GM12874 (cell line): ENCODE data around the gene KANTR.

Experiments
- TF ChIP-seq, protein P1 (sequence below): IDR thresholded peaks from 2 replicates; pipeline ENCODE4 v1.5.1; 2011; ENCODE audit warnings: low read depth, mild to moderate bottlenecking, control low read depth, low read length, moderate library complexity; ENCODE audit not compliant: insufficient read depth

KANTR gene

DNA sequence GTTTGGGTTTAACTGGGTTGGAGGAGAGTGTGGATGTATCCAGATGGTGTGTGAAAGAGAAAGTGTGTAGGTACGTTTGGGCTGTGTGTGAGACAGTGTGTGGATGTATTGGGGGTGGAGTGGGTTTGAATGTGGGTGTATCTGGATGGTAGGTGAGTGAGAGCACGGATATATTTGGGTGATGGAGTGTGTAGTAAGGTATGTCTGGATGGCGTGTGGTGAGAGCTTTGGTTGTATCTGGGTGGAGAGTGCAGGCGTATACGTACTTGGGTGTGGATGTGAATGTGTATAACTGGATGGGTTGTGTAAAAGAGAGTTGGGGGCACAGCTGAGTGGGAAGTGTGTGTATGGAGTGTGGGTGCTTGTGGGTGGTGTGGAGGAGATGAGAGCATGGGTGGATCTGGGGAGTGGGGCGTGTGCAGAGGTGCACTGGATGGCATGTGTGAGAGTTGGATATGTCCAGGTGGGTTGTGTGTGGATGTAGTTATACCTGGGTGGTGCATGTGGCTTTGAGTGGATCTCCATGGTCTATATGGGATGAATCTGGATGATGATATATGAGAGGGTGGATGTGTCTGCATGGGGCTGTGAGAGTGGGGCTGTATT, 38.6 kb upstream of the KANTR start:
- TF ChIP-seq, protein P1, sequence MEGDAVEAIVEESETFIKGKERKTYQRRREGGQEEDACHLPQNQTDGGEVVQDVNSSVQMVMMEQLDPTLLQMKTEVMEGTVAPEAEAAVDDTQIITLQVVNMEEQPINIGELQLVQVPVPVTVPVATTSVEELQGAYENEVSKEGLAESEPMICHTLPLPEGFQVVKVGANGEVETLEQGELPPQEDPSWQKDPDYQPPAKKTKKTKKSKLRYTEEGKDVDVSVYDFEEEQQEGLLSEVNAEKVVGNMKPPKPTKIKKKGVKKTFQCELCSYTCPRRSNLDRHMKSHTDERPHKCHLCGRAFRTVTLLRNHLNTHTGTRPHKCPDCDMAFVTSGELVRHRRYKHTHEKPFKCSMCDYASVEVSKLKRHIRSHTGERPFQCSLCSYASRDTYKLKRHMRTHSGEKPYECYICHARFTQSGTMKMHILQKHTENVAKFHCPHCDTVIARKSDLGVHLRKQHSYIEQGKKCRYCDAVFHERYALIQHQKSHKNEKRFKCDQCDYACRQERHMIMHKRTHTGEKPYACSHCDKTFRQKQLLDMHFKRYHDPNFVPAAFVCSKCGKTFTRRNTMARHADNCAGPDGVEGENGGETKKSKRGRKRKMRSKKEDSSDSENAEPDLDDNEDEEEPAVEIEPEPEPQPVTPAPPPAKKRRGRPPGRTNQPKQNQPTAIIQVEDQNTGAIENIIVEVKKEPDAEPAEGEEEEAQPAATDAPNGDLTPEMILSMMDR = no peak

DNA sequence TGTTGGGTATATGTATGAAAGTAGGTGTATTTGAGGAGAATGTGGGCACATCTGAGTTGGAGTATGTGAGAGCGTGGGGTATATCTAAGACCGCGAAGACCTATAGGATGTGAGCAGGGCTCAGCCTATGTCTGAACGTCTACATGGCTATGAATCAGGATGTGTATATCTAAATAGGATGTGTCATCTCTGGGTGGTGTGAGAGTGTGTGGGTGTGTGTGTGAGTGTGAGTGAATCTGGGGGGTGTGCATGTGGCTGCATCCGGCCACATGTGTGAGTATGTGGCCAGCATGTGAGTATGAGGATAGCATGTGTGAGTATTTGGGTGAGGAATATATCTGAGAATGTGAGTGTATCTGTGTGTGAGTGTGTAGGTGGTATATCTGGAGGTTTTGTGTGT, 37.6 kb upstream of the KANTR start:
- TF ChIP-seq, protein P1 = no peak

- TF ChIP-seq, protein P1 = no peak
Measured at GRCh38 chrX:53065104-53065503, 28.8 kb upstream of the KANTR start.

GRCh38 chrX:53071064-53071463, 22.9 kb upstream of the KANTR start:
- TF ChIP-seq, protein P1 = no peak

- TF ChIP-seq, protein P1 = peak; percentile 58
Measured at GRCh38 chrX:53071604-53072417, 22.1 kb upstream of the KANTR start.

DNA sequence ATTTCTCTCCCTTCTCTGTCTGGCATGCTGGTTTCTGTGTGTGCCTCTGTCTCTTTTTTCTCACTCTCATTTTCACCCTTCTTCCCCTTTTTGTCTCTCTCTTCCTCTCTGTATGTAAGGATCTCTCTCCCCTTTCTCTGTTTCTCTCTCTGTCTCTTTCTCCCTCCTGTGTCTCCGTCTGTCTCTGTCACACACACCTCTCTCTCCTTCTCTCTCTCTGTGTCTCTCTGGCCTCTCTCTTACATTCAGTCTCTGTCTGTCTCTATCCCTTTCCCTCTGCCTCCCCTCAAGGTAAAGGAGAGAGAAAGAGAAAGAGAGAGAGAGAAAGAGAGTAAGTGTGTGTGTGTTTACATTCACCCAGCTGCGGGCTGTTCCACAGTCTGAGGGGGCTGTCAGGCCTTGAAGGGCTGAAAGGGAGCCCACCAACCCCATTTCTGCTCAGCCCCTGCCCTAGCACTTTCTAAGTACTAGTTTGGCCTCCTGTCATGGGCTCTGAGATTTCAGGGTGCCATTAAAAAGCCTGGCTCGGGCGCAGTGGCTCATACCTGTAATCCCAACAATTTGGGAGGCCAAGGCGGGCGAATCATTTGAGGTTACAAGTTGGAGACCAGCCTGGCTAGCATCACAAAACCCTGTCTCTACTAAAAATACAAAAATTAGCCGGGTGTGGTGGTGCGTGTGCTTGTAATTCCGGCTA, 21.4 kb upstream of the KANTR start:
- TF ChIP-seq, protein P1 = no peak

DNA sequence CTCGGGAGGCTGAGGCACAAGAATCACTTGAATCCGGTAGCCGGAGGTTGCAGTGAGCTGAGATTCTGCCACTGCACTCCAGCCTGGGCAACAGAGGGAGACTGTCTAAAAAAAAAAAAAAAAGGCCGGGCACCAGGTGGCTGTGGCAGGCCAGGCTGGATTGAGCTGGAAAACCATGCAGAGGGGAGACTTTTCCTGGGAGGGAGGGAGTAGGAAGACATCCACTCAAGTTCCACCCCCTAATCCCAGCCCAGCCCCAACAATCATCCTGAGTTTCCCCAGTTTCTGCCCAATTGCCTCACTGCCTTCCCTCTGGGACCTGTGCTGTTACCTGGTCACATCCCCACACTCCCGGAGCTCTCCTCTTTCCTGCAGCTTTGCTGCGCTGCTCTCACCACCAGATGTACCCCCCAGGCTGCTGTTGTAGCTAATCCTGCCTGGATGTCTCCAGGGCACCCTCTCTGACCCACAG, 20.8 kb upstream of the KANTR start:
- TF ChIP-seq, protein P1 = no peak
